Pancreas (tissue), 10 donors: ENCODE measurements around the gene DNAH2. TPM values are rescaled to one million over a fixed set of nuclear protein-coding genes. Genes with fewer than 3 reads are reported as not detected.

ENCODE experiments used
- ATAC-seq, 4 donors: fragments of 200-7000 bp; cut with Tn5 transposase; one replicate each; pipeline versions ENCODE4 v1.8.0 to v1.9.1; 2020; ENCODE audit warnings: mild to moderate bottlenecking in 4 of 4, moderate library complexity in 4 of 4
- DNase-seq, 6 donors: peaks; one replicate each; pipeline ENCODE4 v3.0.0-alpha.2; 2020
- FAIRE-seq: peaks from 2 replicates; lab custom pipeline; 2012; peaks lifted over from hg19 to GRCh38; lab: Jason Lieb, UNC
- H3K27ac ChIP-seq, 4 donors: fragments of 200-600 bp; sonication (generic); 1 replicate in 3 of 4; 2 replicates in 1 of 4; pipeline versions ENCODE4 v1.5.0 to v1.8.0; 2020
- H3K27me3 ChIP-seq, 4 donors: fragments of 200-600 bp; one replicate each; pipeline ENCODE4 v1.8.0; 2021
- H3K36me3 ChIP-seq, 3 donors: fragments of 200-600 bp; sonication (generic) in 1 of 3; one replicate each; pipeline versions ENCODE4 v1.5.0 to v1.8.0; 2020 to 2021
- H3K4me1 ChIP-seq, 3 donors: fragments of 200-600 bp; one replicate each; pipeline ENCODE4 v1.8.0; 2021
- H3K4me3 ChIP-seq, 4 donors: fragments of 200-600 bp; sonication (generic) in 2 of 4; one replicate each; pipeline versions ENCODE4 v1.5.0 to v1.8.0; 2020 to 2021
- H3K9me3 ChIP-seq, 4 donors: fragments of 200-600 bp; one replicate each; pipeline ENCODE4 v1.8.0; 2021
- CTCF ChIP-seq, 4 donors: fragments of 200-600 bp; sonication (generic) in 3 of 4; IDR thresholded peaks; one replicate each; pipeline versions ENCODE4 v1.5.0 to v1.8.0; 2021; ENCODE audit warnings: antibody characterized with exemption in 4 of 4
- WGBS, 2 donors: extraction: QIAGEN DNeasy Blood & Tissue Kit; methylation state at CpG; one replicate each; pipeline ENCODE4 v1.1.7; 2013; 5-methylcytosine and 5-hydroxymethylcytosine counted together
- intact Hi-C, 3 donors: fragments of 100-400 bp; cut with DNase I; formaldehyde crosslinking; loops; one replicate each; pipeline versions ENCODE4 v1.11.1 to v1.14.2; 2022
- polyA plus RNA-seq, 2 donors: library from polyadenylated mRNA; stranded (reverse); fragments of 200-250 nt; gene quantifications; one replicate each; pipeline ENCODE4 v1.2.3, GENCODE V29; 2013
- total RNA-seq, 6 donors: library from RNA; stranded (reverse); fragmentation: NEBNext Ultra II Directional in 4 of 6; extraction: Animal tissue kit (Norgen Biotek cat#: 25700) in 4 of 6; gene quantifications; one replicate each; pipeline versions ENCODE4 v1.2.1 to v1.2.4, GENCODE V29; 2021 to 2023
- donor health status: healthy with polysubstance abuse.
- donor health status: DM: no; HTN: no; CAD: no; lungs with moderate emphysema.
- donor health status: DM: no; HTN: no; CAD: no.
- donor health status: control.
- donor health status: control.
- donor health status: Bipolar disorder and iron deficiency.
- donor health status: DM: yes; HTN: yes; CAD: no.
- donor health status: DM: no; HTN: no; CAD: no.
- donor health status: DM: no; HTN: no; CAD: no.
- donor health status: DM: yes; HTN: yes; CAD: no.

DNAH2 gene
- total and polyA plus RNA-seq, 8 donors: 0.09 to 0.52 (median 0.24) TPM

GRCh38 chr17:7834957-7835813, 117.6 kb downstream of the DNAH2 start:
- H3K36me3 ChIP-seq: no peaks in the 10 kb centered on the region
- peak overlapping the region; percentile 47 to 76 (median 58) for H3K4me3 ChIP-seq
- intact Hi-C loops: no loop called here
- 1% methylated on average over 62 to 69 of the region's 69 CpGs for WGBS, 2 donors
- DNase-seq (peak; percentile 94 to 99 (median 98)), FAIRE-seq (no peak), ATAC-seq (peak; percentile 67 to 77 (median 72))
- H3K4me1 ChIP-seq: peaks cover 3 to 11% (median 5%) of the 10 kb centered on the region in 3 donors
- no peaks in the 10 kb centered on the region for H3K9me3 ChIP-seq
- peak overlapping the region; percentile 94 to 100 (median 98) for H3K27ac ChIP-seq
- no peaks in the 10 kb centered on the region for H3K27me3 ChIP-seq
- peak; percentile 58 to 68 (median 62) for TF ChIP-seq CTCF (IDR thresholded peaks at IDR 0.05)

GRCh38 chr17:7835814-7836595, 118.5 kb downstream of the DNAH2 start:
- no peak for TF ChIP-seq CTCF (IDR thresholded peaks at IDR 0.05)
- intact Hi-C loops: no loop called here
- Histone ChIP-seq H3K27ac (peak overlapping the region; percentile 94 to 100 (median 98)), H3K4me3 (peak overlapping the region; percentile 47 to 76 (median 58)), H3K27me3 (no peaks in the 10 kb centered on the region), H3K4me1 (peaks cover 6 to 17% (median 6%) of the 10 kb centered on the region in 3 donors), H3K9me3 (no peaks in the 10 kb centered on the region), H3K36me3 (no peaks in the 10 kb centered on the region)
- WGBS, 2 donors: 0 to 1% methylated on average over 54 to 61 of the region's 61 CpGs
- ATAC-seq (peak; percentile 42 to 49 (median 46)), FAIRE-seq (no peak), DNase-seq (peak; percentile 80 to 92 (median 85))

- FAIRE-seq (no peak), DNase-seq (peak; percentile 90 to 99 (median 98)), ATAC-seq (peak; percentile 36 to 62 (median 59))
- Histone ChIP-seq H3K27ac (peak overlapping the region; percentile 94 to 100 (median 98)), H3K9me3 (no peaks in the 10 kb centered on the region), H3K4me3 (peak overlapping the region; percentile 47 to 76 (median 58)), H3K36me3 (no peaks in the 10 kb centered on the region), H3K4me1 (peaks cover 10 to 20% (median 11%) of the 10 kb centered on the region in 3 donors), H3K27me3 (no peaks in the 10 kb centered on the region)
- no peak for TF ChIP-seq CTCF (IDR thresholded peaks at IDR 0.05)
- WGBS, 2 donors: 0 to 1% methylated on average over 19 of the region's 19 CpGs
- intact Hi-C loops: no loop called here
Observed at GRCh38 chr17:7836596-7837407, 119.3 kb downstream of the DNAH2 start.

GRCh38 chr17:7837408-7838088, 120.0 kb downstream of the DNAH2 start:
- 5% methylated on average over 8 of the region's 8 CpGs for WGBS, 2 donors
- Histone ChIP-seq H3K27ac (peak overlapping the region; percentile 94 to 100 (median 98)), H3K27me3 (no peaks in the 10 kb centered on the region), H3K36me3 (no peaks in the 10 kb centered on the region), H3K9me3 (no peaks in the 10 kb centered on the region), H3K4me1 (peaks cover 10 to 20% (median 11%) of the 10 kb centered on the region in 3 donors), H3K4me3 (peak overlapping the region in 1 of 4 donors; percentile 64)
- intact Hi-C loops: no loop called here
- ATAC-seq: no peak
- no peak for DNase-seq
- no peak for FAIRE-seq
- TF ChIP-seq CTCF (IDR thresholded peaks at IDR 0.05): no peak
